Ramos (cell line): ENCODE measurements around the gene OTOG.
"Not testable (repeated sequence)": the region's sequence is repeated elsewhere in the genome, so short reads cannot be mapped to it uniquely, and the experiment has no call there.

Experiments
- in situ Hi-C: fragments of 300-500 bp; cut with MboI; formaldehyde crosslinking; loops from one replicate; pipeline ENCODE4 v1.14.3; 2022; ENCODE audit warnings: low sequenced_read_pairs; ENCODE audit not compliant: unreplicated experiment

Gene OTOG

GRCh38 chr11:17612221-17613188 is 65.4 kb downstream of the OTOG start:
- in situ Hi-C loops: no loop called here

GRCh38 chr11:17613428-17613962 is 66.4 kb downstream of the OTOG start:
- in situ Hi-C loops: no loop called here

- in situ Hi-C loops: no loop called here
Observed at GRCh38 chr11:17613983-17614382, 66.9 kb downstream of the OTOG start.

GRCh38 chr11:17622711-17623110 is 75.7 kb downstream of the OTOG start:
- in situ Hi-C loops: not testable (repeated sequence)

GRCh38 chr11:17629113-17629512 is 82.1 kb downstream of the OTOG start:
- in situ Hi-C loops: no loop called here

- in situ Hi-C loops: no loop called here
Observed at GRCh38 chr11:17630936-17631335, 83.9 kb downstream of the OTOG start.

GRCh38 chr11:17631702-17632365 is 84.8 kb downstream of the OTOG start:
- in situ Hi-C loops: no loop called here

- in situ Hi-C loops: no loop called here
Observed at GRCh38 chr11:17633279-17633986, 86.4 kb downstream of the OTOG start.

GRCh38 chr11:17633987-17634775 is 87.1 kb downstream of the OTOG start:
- in situ Hi-C loops: no loop called here

- in situ Hi-C loops: no loop called here
Observed at GRCh38 chr11:17634776-17635550, 87.9 kb downstream of the OTOG start.

GRCh38 chr11:17635551-17635938 is 88.5 kb downstream of the OTOG start:
- in situ Hi-C loops: no loop called here

- in situ Hi-C loops: no loop called here
Observed at GRCh38 chr11:17636721-17637120, 89.7 kb downstream of the OTOG start.

- in situ Hi-C loops: no loop called here
Observed at GRCh38 chr11:17637901-17638300, 90.8 kb downstream of the OTOG start.

- in situ Hi-C loops: no loop called here
Observed at GRCh38 chr11:17638311-17638710, 91.3 kb downstream of the OTOG start.

GRCh38 chr11:17639091-17639490 is 92.0 kb downstream of the OTOG start:
- in situ Hi-C loops: no loop called here

GRCh38 chr11:17639781-17640180 is 92.7 kb downstream of the OTOG start:
- in situ Hi-C loops: no loop called here

GRCh38 chr11:17640493-17641164 is 93.6 kb downstream of the OTOG start:
- in situ Hi-C loops: no loop called here

GRCh38 chr11:17641792-17642350 is 94.8 kb downstream of the OTOG start:
- in situ Hi-C loops: no loop called here
